Bronchial epithelial cell (primary cell): ENCODE results near the gene AGR2. TPM values are rescaled to one million over a fixed set of nuclear protein-coding genes. Genes with fewer than 3 reads are reported as not detected.

Experiments used
- DNase-seq: peaks from one replicate; pipeline ENCODE4 v3.0.0-alpha.2; 2010; ENCODE audit warnings: low read depth
- FAIRE-seq: peaks from 2 replicates; lab custom pipeline; 2011; peaks lifted over from hg19 to GRCh38; lab: Jason Lieb, UNC
- H3K27me3 ChIP-seq: 2 replicates; pipeline ENCODE4 v1.5.1; 2011; ENCODE audit warnings: low read length; ENCODE audit not compliant: control insufficient read depth, insufficient read depth
- H3K36me3 ChIP-seq: 2 replicates; pipeline ENCODE4 v1.5.1; 2011; ENCODE audit warnings: low read length; ENCODE audit not compliant: control insufficient read depth, insufficient read depth
- H3K4me3 ChIP-seq: 2 replicates; pipeline ENCODE4 v1.5.1; 2011; ENCODE audit warnings: mild to moderate bottlenecking, low read depth, low read length, control low read depth
- CTCF ChIP-seq: IDR thresholded peaks from 2 replicates; pipeline ENCODE4 v1.5.1; 2011; ENCODE audit warnings: mild to moderate bottlenecking, moderate library complexity, low read length, control low read depth, inconsistent platforms; ENCODE audit not compliant: insufficient read depth, severe bottlenecking
- total RNA-seq: library from RNA; depleted of rRNA; stranded (reverse); fragments of >200 nt; gene quantifications from 2 replicates; pipeline ENCODE4 v1.2.1, GENCODE V29; 2014

AGR2 gene
- total RNA-seq, 1 donor from 2014 or later: 163 TPM

- DNase-seq (no peak), FAIRE-seq (no peak)
- H3K27me3 ChIP-seq: no peaks in the 10 kb centered on the region
Observed at GRCh38 chr7:16753932-16754855, 50.6 kb downstream of the AGR2 start.

DNA sequence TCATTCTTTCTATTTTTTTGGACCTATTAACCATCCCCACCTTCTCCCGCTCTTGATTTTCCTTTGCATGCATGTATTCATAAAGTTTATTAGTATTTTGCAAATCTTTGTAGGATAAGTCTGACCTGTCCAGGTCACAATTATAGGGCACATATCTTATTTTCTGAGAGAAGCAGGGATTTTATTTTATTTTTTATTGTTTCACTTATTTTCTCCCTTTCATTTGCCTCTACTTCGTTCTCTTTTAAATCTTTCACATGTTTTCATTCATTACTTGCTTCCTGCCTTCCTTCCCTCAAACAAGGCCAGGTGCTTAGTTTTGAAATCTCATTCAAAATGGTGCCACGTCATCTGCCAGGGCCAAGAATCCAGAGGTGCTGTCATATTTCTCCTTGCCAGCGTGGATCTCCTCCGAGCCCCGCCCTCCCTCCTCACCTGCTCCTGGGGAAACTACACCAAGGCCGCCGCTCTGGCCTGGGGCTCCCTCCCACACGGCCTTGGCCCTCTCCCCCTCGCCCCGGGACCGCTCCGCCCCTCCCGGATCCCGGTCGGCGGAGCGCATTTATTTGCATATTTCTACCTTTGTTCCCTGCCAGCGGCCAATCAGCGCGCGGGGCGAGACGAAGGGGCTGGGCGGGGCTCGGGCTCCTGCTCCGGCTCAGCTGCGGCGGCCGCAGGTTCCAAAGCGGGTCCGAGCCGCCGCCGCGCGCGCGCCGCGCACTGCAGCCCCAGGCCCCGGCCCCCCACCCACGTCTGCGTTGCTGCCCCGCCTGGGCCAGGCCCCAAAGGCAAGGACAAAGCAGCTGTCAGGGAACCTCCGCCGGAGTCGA is 51.5 kb downstream of the AGR2 start, which contains the start of gene TSPAN13:
TSS of gene TSPAN13 (plus strand) at position 654 of the 830 bp plus-strand sequence. CDS start 213 bp downstream, outside the sequence.
- FAIRE-seq: no peak
- peak; percentile 94 for DNase-seq

More at GRCh38 chr7:16753932-16754855, 50.6 kb downstream of the AGR2 start:
- Histone ChIP-seq H3K36me3 (no peaks in the 10 kb centered on the region), H3K4me3 (peak overlapping the region; percentile 89)
- TF ChIP-seq CTCF: no peak

DNA sequence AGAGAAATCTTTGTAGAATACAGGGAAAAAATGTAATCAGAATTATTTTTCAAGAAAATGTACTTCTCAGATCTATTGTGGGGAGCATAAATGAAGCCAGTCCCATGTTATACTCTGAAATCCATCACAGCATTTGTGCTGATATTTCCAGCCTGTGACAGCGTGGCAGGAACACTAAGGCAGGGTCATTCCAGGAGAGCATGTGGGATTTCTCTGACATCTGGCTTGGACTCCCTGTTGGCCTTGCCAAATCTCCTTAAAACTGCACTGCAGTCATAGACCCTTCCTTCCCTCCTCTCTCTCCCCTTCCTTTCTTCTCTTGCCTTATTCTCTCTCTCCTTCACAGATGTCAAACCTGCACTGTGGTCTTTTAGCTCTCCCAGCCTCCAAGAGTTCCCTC is 57.7 kb downstream of the AGR2 start:
- Histone ChIP-seq H3K4me3 (no peak overlapping the region), H3K27me3 (no peaks in the 10 kb centered on the region), H3K36me3 (no peaks in the 10 kb centered on the region)
- TF ChIP-seq CTCF: no peak
- DNase-seq: no peak
- no peak for FAIRE-seq

More for the DNA sequence above, 51.5 kb downstream of the AGR2 start, which contains the start of gene TSPAN13:
- Histone ChIP-seq H3K27me3 (no peaks in the 10 kb centered on the region), H3K36me3 (no peaks in the 10 kb centered on the region), H3K4me3 (peak within 1 kb of the TSS; percentile 89)
- TF ChIP-seq CTCF: no peak

DNA sequence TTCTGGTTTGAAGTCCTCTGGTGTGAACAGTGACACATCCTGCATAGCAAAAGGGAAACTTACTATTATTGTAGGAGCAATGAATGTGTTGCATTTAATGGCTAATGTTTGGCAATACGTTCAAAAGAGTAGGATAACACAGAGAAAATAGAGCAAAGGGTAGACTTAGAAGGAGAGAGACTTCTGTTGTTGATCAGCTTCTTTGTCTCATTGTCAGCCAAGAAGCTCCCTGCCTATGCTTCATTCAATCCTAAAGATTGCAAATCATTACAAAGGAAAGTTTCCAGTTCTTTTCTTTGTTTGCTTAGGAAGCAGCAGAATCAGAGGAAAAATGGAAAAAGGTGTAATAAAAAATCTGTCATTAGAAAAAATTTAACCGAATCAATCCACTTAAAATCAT is 59.2 kb downstream of the AGR2 start:
- Histone ChIP-seq H3K27me3 (no peaks in the 10 kb centered on the region), H3K36me3 (no peaks in the 10 kb centered on the region), H3K4me3 (no peak overlapping the region)
- DNase-seq (no peak), FAIRE-seq (no peak)
- TF ChIP-seq CTCF: no peak

GRCh38 chr7:16744518-16745250 is 60.1 kb downstream of the AGR2 start:
- DNase-seq: no peak
- no peaks in the 10 kb centered on the region for H3K36me3 ChIP-seq
- no peak overlapping the region for H3K4me3 ChIP-seq
- TF ChIP-seq CTCF: no peak
- H3K27me3 ChIP-seq: no peaks in the 10 kb centered on the region
- no peak for FAIRE-seq
